DLD1 (cell line): ENCODE measurements around the gene SLC2A4RG.

ENCODE experiments used
- in situ Hi-C: cut with HindIII; loops from 2 replicates; pipeline ENCODE4 v1.10.0; 2017; ENCODE audit warnings: low sequenced_read_pairs

Gene SLC2A4RG

DNA sequence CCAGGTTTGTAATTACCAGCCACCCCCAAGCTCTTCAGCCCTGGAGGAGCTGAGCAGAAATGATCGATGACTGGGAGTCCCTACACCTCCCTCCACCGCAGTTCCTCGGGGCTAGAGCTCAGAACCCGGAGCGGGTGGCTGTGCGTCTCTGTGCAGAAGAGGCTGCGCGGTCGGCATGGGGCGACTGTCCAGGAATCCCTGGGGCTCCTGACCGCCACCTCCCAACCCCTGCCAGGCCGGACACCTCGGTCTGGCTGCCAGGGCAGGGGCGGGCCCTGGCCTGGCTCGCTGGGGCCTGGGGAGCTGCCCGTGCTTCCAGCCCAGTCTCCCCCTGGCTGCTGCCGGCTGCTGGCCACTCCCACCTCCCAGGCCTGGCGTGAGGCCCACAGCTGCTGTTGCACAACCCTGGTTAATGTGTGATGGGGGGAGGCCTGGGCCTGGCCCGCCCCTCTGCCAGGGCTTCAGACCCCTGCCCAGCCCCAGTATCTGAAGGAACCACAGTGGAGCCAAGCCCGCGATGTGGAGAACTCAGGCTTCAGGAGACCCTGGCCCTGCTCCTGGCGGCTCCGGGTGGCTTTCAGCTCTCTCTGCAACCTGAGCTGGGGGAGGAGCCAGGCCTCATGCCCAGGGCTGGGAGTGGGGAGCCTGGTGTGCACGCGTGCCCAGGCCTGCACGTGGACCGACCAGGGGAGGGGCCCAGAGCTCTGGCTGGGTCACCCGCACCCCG is 1.2 kb downstream of the SLC2A4RG start:
- in situ Hi-C loops = no loop called here

DNA sequence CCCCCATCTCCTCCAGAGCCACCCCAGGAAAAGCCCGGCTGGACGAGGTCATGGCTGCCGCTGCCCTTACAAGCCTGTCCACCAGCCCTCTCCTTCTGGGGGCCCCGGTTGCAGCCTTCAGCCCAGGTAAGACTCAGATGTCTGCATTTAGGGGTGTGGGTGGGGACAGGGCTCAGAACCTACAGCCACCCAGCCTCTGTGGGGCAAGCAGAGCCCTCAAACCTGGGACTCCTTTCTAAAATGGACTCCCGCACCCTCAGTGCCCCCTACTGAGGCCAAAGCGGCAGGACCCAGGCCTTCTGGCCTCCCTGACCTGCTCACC is 1.7 kb downstream of the SLC2A4RG start:
- in situ Hi-C loops = no loop called here

DNA sequence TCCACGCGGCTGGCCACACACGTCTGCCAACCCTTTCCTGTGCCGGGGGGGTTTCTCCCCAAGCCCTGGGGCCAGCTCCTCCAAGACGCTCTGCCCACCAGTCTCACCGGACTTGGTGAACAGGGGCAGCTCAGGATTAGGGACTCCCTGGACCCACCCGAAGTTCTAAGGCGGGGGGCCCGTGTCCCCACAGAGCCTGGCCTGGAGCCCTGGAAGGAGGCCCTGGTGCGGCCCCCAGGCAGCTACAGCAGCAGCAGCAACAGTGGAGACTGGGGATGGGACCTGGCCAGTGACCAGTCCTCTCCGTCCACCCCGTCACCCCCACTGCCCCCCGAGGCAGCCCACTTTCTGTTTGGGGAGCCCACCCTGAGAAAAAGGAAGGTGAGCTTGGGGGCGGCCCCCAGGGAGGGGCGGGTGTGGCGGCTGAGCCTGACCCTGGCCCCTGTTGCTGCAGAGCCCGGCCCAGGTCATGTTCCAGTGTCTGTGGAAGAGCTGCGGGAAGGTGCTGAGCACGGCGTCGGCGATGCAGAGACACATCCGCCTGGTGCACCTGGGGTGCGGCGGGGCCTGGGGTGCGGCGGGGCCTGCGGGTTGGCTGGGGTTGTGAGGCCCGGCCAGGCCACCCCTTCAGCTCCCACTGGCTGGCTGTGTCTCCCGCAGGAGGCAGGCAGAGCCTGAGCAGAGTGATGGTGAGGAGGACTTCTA is 2.3 kb downstream of the SLC2A4RG start:
- in situ Hi-C loops = no loop called here

DNA sequence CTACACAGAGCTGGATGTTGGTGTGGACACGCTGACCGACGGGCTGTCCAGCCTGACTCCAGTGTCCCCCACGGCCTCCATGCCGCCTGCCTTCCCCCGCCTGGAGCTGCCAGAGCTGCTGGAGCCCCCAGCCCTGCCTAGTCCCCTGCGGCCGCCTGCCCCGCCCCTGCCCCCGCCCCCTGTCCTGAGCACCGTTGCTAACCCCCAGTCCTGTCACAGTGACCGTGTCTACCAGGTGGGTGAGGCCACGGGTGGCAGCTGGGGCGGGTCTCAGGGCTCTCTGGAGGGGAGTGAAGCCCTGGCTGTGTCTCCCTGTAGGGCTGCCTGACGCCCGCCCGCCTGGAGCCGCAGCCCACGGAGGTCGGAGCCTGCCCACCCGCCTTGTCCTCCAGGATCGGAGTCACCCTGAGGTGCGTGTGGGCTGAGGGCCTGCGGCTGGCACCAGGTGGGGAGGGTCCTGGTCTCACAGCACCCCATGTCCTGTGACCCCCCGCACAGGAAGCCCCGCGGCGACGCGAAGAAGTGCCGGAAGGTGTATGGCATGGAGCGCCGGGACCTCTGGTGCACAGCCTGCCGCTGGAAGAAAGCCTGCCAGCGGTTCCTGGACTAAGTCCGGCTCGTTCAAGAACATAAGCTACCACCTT is 2.9 kb downstream of the SLC2A4RG start:
- in situ Hi-C loops = no loop called here

DNA sequence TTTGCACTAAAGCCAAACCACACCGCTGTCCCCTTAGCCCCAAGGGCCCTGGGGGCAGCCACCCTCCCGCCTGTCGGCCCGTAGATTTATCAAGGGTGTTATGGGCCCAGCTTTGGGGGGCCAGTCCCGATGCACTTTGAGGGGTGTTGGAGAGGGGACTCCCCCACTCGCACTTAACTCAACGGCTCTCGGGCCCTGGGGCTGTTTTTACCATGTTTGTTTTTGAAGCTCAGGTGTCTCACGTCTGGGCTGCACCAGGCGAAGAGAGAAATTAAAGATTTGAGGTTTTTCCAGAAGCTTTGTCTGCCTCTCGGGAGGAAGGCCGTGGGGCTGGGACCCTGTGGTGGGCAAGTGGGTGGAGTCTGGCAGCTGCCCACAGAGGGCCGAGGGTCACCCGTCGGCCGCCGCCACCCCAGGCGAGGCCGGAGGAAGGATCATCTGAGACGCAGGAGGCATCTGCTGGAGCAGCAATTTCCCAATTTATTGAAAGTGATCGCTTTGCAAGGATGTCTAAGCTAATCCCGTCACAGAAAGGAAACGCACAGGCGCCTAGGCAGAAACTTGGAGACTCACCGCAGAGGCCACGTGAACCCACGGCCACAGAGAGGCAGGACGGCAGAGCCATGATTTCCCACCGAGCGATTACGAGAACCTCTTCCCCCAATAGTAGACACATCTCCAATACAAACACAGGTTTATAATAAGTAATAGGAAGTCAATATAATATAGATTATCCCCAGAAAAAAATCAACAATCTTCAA is 3.8 kb downstream of the SLC2A4RG start:
- in situ Hi-C loops = no loop called here

DNA sequence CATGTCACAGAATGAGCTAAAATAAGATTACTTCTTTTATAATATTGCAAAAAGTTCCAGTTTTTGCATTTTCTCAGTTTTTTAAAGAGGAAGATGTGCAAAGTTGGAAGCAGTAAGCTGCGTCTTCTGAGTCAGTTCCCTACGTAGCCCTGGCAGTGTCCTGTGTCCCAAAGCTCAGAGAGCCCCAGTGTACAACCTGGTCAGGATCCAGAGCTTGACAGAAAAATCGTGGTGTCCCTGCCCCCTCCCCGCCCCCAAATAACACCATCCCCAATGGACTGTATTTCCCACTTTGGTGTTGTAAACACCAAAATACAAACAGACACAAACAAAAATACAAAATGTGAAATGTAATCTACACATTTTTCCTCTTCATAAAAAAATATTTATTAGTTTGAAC is 4.6 kb downstream of the SLC2A4RG start:
- in situ Hi-C loops = no loop called here

DNA sequence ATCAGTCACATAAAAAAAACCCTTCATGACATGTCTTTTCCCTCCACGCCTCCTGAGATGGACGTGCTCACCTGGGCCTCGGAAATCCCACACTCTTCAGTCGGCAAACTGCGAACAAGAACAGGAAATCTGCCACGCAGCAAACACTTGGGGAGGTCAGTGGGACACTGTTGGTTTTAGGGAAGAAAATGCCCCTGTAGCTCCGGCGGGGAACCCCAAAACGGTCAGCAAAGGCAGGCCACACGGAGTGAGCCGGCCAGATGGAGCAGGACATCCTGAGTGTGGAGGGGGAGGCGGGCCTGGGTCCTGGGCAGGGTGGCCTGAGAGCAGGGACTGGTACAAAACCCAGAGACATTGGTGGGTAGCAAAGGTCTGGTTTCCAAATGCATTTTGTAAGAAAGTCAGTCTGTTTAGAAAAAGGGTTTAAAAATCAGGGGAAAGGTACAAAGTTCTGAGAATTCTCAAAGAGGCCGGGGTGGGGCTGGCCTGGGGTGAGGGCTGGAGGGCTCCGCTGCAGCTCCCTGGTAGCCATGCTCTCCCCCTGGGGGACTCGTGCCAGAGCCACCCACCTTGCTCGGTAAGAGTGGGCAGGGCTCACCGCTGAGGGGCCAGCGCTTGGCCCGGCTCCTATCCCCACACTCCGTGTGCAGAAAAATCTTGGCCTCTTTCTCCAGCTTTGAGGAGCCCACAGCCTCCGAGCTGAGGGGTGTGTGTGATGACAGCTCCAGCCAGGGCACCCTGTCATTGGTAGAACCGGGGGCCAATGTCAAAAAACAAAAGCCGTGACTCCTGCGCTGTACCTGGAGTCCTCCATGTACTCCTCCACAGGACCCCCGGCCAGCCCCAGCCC is 5.2 kb downstream of the SLC2A4RG start:
- in situ Hi-C loops = no loop called here

DNA sequence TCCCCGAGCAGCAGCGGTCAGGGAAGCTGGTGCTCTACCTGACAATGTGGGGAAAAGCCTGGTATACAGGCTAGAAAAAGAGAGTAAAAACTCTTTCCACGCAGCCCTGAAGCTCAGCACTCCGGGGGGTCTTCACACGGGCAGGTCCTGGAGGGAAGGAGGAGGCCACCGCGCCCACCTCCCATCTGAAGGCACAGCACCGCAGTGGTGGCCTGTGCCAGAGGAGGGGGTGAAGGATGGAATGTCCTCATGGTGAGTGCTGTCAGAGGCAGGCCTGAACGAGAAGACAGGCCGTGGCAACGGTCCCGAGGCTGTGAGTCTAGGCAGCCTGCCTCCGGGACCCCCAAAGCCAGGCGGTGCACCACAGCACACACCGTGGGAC is 5.8 kb downstream of the SLC2A4RG start:
- in situ Hi-C loops = no loop called here

DNA sequence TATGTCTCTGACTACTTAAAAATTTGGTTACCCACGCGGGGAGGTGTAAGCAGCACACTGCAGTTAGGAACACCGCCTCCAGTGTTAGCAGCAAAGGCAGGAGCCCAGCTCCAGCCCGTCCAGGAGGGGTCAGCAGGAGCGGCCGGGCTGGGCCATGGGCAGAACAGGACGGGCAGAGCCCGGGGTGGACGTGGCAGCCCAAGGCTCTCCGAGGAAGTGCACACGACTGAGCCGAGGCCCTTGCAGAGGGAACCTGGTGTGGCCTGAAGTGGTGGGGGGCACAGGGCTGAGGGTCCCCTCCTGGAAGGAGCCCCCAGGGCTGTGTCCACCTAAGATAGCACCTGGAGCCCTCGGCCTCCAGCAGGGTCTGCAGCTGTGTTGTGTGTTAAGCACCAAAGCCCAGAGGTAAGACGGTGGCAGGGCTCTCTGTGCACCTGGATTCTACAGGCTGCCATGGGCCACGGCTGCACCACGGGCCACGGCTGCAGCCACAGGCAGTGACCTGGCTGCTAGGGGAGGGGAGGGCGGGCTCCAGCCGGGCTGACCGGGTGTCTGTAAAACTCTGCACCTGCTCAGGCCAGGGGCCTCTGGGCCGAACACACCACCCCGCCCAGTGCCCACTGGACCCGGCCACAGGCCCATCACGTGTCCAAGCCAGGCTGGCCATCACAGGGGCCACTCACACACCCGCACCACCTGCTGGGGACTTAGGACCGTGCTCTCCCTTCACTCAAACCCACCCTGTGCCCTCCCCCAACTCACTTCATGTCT is 6.6 kb downstream of the SLC2A4RG start:
- in situ Hi-C loops = no loop called here

DNA sequence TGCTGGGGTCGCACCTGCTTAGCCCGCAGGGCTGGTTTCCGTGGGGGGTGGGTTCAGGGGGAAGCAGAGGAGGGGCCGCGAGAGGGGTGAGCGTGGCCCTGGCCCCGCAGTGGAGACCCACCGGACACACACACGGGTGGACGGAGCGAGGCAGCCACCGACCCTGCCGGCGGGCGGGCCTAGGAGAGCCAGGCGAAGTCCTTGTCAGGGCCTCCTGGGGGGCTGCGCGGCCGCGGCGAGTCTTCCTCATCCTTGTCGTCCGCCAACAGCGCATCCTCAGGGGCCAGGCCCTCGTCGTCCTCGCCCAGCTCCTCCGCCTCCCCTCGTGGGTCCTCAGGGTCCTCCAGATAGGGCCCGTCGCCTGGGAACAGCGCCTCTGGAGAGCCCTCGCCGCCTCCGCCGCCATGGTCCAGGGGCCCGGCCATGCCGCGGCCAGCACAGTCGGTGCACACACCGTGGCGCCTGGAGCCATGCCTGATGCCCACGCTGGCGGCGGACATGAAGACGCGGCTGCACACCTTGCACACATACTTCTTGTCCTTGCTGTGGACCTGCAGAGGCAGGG is 7.3 kb downstream of the SLC2A4RG start:
- in situ Hi-C loops = no loop called here

DNA sequence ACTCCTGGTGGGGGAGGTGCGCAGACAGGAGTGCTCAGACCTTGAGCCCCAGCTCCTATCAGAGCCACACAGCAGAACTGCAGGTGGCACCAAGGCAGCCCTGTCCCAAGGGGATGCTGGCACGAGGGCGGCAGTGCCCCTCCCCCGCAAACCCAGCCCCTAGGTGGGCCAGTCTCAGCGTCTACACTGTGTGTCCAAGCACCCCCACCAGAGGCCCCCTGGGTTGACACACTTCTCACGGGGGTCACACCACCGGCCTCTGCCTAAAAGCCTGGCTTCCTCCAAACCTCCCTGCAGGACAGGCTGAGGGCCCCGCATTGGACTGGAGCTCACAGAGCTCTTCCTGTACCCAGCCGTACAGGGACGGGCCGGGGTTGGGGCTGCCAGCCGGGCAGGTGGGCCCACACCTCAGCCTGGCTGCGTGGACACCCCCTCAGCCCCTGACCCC is 8.1 kb downstream of the SLC2A4RG start:
- in situ Hi-C loops = no loop called here

DNA sequence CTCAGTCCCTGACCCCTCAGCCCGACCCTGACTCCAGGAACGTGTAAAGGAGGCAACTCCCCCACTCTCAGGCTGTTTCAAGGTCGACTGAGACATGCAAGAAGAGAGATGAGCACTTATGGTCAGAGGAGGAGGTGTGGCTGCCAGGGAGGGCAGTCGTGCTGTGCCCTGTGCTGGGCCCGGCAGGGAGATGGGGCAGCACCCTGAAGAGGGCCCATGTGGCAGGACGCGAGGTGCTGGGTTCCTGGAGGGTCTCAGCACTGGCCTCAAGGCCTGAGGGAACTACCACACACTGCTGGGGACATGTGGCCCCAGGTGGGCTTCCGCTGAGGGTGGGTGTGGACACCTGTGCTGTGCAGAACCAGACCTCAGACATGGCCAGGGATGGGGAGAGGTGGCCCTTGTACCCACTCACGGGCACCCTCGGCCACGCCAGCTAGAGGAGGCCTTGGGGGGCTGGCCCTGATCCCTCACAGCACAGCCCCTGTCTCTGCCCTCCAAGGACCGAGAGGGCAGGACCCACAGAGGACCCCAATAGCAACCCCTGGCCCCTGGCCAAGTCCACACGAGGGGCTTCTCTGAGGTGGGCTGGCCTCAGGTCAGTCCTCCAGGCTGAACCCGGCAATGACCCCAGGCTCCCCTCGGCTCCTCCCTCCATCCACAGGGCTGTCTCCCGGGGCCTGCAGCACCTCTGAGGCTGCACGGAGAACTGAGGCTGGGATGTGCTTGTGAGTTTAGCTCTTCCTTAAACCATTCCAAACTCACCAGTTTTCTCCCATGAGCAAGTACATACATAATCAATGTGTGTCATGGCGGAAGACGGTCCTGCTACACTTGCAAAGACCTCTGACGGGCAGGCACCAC is 8.7 kb downstream of the SLC2A4RG start:
- in situ Hi-C loops = no loop called here

DNA sequence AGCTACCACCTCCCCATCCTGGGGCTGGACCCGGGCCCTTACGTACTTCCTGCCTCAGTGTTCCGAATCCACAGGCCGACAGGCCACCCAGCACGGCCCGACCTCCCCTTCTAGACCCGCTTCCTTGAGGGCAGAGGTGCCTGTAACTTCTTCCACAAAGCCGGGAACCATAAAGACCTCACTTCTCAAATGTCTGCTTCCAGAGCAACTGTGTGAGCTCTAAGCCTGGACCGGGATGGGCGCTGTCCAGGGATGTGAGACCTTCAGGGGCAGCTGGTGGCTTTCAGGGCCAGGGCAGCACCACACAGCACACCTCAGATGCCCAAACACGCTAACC is 9.3 kb downstream of the SLC2A4RG start:
- in situ Hi-C loops = no loop called here

DNA sequence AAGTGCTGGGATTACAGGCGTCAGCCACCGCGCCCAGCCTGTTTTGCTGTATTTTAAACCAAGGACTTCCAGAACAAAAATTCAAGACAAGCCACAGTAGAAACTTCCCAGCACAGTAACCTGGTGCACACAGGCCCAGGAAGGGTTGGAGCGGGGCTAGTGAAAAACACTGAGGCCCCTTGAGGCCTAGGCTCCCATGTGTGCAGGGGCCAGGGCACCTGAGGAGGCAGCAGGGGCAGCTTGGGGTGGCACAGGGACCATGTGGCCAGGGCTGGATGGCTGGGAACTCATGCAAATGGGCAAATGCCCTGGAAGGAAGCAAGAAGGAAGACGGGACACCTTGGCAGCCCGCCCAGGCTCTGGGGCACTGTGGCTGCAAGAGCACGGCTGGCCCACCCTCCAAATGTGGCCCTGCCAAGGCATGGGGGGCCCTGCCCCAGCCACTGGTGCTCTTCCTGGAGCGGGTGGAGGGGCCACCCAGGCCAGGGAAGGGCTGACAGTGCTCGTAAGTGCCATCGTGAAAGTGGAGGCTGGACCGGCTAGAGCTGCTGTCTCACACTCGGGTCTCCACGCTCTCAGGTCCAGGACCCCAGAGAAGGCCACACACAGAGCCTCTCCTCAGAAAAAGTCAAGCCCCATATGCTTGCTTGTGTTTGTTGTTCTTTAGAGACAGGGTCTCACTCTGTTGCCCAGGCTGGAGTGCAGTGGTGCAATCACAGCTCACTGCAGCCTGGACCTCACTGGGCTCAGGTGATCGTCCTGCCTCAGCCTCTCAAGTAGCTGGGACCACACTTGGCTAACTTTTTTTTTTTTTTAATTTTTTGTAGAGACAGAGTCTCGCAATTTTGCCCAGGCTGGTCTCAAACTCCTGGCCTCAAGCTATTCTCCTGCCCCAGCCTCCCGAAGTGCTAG is 10.3 kb downstream of the SLC2A4RG start:
- in situ Hi-C loops = no loop called here

DNA sequence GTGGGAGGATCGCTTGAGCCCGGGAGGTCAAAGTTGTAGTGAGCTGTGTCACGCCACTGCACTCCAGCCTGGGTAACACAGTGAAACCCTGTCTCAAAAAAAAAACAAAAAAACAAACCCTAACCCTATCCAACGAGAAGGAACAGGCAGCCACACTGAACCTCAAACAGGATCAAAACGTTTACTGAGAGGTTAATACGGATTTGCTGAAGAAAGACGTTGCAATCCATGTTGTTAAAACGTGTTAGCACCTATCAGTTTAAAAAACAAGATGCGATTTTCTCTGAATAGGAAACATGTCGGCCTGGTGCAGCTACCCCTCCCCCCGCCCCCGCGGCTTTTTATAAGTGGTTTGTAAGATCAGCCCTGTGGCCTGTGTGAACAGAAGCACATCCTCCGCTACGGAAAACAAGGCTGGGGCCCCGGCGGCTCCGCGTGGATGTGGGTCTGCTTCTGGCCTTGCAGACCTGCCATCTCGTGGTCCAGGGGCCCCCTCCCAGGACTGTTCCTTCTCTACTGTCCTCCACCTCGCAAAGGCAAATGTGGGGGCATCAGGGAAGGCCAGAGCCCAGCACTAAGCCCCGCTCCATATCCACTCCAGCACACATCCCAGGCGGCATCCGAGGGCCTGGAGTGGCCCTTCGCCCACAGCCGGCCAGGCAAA is 11.4 kb downstream of the SLC2A4RG start:
- in situ Hi-C loops = no loop called here

DNA sequence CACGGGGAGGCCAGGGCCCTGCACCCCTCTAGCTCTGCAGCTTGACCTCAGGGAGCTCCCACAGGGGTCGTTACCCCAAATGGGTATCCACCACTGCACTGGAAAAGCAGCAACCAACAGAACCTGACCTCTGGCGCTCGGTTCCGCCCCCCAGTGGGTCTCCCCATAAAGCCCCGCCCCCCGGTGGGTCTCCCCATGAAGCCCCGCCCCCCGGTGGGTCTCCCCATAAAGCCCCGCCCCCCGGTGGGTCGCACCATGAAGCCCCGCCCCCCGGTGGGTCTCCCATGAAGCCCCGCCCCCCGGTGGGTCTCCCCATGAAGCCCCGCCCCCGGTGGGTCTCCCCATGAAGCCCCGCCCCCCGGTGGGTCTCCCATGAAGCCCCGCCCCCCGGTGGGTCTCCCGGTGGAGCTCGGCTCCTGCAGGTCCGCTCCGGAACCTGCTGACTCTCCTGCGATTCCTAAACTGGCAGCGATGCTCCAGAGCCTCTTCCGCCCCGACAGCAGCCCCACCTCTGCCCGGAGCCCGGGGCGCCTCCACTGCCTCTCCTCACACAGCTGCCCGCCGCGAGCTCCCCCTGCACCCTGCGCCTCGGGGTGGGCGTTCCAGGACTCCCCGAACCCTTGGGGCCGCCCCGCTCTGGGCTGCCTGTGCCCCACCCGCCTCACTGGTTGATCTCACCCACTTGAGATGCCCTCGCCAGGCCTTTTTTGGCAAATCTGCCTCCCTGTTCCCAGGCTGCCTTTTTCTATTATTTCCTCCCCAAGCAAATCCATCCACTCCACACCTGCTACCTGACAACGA is 12.1 kb downstream of the SLC2A4RG start:
- in situ Hi-C loops = no loop called here
